B cell (primary cell): ENCODE measurements around the gene SSBP3. TPM values are rescaled to one million over a fixed set of nuclear protein-coding genes. Genes with fewer than 3 reads are reported as not detected.
"Not testable (repeated sequence)": the region's sequence is repeated elsewhere in the genome, so short reads cannot be mapped to it uniquely, and the experiment has no call there.

Experiments used
- ATAC-seq: fragments of 200-7000 bp; cut with Tn5 transposase; one replicate; pipeline ENCODE4 v1.10.0; 2021; ENCODE audit warnings: low read depth, mild to moderate bottlenecking, moderate number of reproducible peaks, moderate library complexity
- CTCF ChIA-PET: fragments of 350-600 bp; sonication (Branson Sonifier 250); formaldehyde crosslinking; loops from one replicate; lab custom pipeline; 2021; ENCODE audit warnings: antibody characterized with exemption, inconsistent platforms; lab: Charles Lee
- POLR2A ChIA-PET: fragments of 350-600 bp; sonication (Branson Sonifier 250); formaldehyde crosslinking; loops from one replicate; lab custom pipeline; 2021; ENCODE audit warnings: antibody characterized with exemption; lab: Charles Lee
- DNase-seq: peaks from one replicate; pipeline ENCODE4 v3.0.0; 2013
- H2AFZ ChIP-seq: 2 replicates; pipeline ENCODE4 v1.6.1; 2012; ENCODE audit warnings: mild to moderate bottlenecking, low read depth, low read length; ENCODE audit not compliant: insufficient read depth, poor library complexity, severe bottlenecking
- H3K27ac ChIP-seq, 2 donors: 1 replicate in 1 of 2; 2 replicates in 1 of 2; pipeline ENCODE4 v1.5.1; 2012 to 2013; ENCODE audit warnings: low read length in 2 of 2, mild to moderate bottlenecking in 2 of 2, moderate library complexity in 1 of 2
- H3K27me3 ChIP-seq, 4 experiments: fragments of 200-600 bp in 1 of 4; sonication (generic) in 1 of 4; replicated peaks in 1 of 4; 1 replicate in 2 of 4; 2 replicates in 2 of 4; pipeline versions ENCODE4 v1.6.1 to v1.7.0; 2013 to 2016; ENCODE audit warnings: low read length in 3 of 4, mild to moderate bottlenecking in 2 of 4, mixed read lengths in 1 of 4, moderate library complexity in 1 of 4; ENCODE audit not compliant: insufficient read depth in 4 of 4, control insufficient read depth in 3 of 4; ENCODE audit errors: control extremely low read depth in 1 of 4
- H3K36me3 ChIP-seq, 2 experiments: replicated peaks in 1 of 2; 1 replicate in 1 of 2; 2 replicates in 1 of 2; pipeline versions ENCODE4 v1.6.1 to v1.7.1; 2013; ENCODE audit warnings: low read length in 1 of 2; ENCODE audit not compliant: insufficient read depth in 2 of 2, control insufficient read depth in 1 of 2; ENCODE audit errors: control extremely low read depth in 1 of 2, extremely low read depth in 1 of 2
- H3K4me1 ChIP-seq, 2 donors: fragments of 200-600 bp in 1 of 2; sonication (generic) in 1 of 2; 1 replicate in 1 of 2; 2 replicates in 1 of 2; pipeline versions ENCODE4 v1.5.1 to v1.6.1; 2013 to 2017; ENCODE audit warnings: low read length in 2 of 2; ENCODE audit not compliant: control insufficient read depth in 2 of 2, insufficient read depth in 2 of 2
- H3K4me2 ChIP-seq: replicated peaks from 2 replicates; pipeline ENCODE3; 2012; ENCODE audit warnings: mild to moderate bottlenecking, low read depth, low read length; ENCODE audit not compliant: poor library complexity, severe bottlenecking
- H3K4me3 ChIP-seq, 5 experiments: fragments of 200-600 bp in 1 of 5; sonication (generic) in 1 of 5; 1 replicate in 3 of 5; 2 replicates in 2 of 5; pipeline versions ENCODE4 v1.5.1 to v1.7.0; 2011 to 2016; ENCODE audit warnings: low read length in 4 of 5, mild to moderate bottlenecking in 4 of 5, low read depth in 2 of 5, control low read depth in 1 of 5, moderate library complexity in 1 of 5; ENCODE audit not compliant: insufficient read depth in 1 of 5; ENCODE audit errors: control extremely low read depth in 1 of 5, extremely low read depth in 1 of 5
- H3K79me2 ChIP-seq: fragments of 200-600 bp; sonication (generic); one replicate; pipeline ENCODE4 v1.6.0; 2016; ENCODE audit warnings: low read length; ENCODE audit not compliant: control insufficient read depth, insufficient read depth
- H3K9ac ChIP-seq: fragments of 200-600 bp; sonication (generic); 2 replicates; pipeline ENCODE4 v1.6.1; 2017; ENCODE audit warnings: mild to moderate bottlenecking, low read length, moderate library complexity
- H3K9me3 ChIP-seq, 3 donors: one replicate each; pipeline versions ENCODE4 v1.6.1 to v1.7.1; 2013; ENCODE audit warnings: low read length in 2 of 3; ENCODE audit not compliant: control insufficient read depth in 2 of 3, insufficient read depth in 1 of 3; ENCODE audit errors: control extremely low read depth in 1 of 3
- H4K20me1 ChIP-seq: 2 replicates; pipeline ENCODE4 v1.6.0; 2012; ENCODE audit warnings: mild to moderate bottlenecking, low read length; ENCODE audit not compliant: insufficient read depth, control insufficient read depth, poor library complexity, severe bottlenecking
- H3K27ac Mint-ChIP-seq: one replicate; pipeline ENCODE4 v1.8.0; 2021; ENCODE audit warnings: mixed read lengths
- H3K27me3 Mint-ChIP-seq: one replicate; pipeline ENCODE4 v1.8.0; 2021; ENCODE audit warnings: mixed read lengths
- H3K4me1 Mint-ChIP-seq: one replicate; pipeline ENCODE4 v1.8.0; 2021; ENCODE audit warnings: mixed read lengths
- H3K4me3 Mint-ChIP-seq: one replicate; pipeline ENCODE4 v1.8.0; 2021; ENCODE audit warnings: mixed read lengths
- H3K9me3 Mint-ChIP-seq: one replicate; pipeline ENCODE4 v1.8.0; 2022; ENCODE audit warnings: mixed read lengths; ENCODE audit not compliant: insufficient read depth
- EZH2 ChIP-seq: IDR thresholded peaks from 2 replicates; pipeline ENCODE4 v1.6.1; 2012; ENCODE audit warnings: borderline replicate concordance, low read depth, mild to moderate bottlenecking, moderate library complexity, low read length; ENCODE audit not compliant: insufficient read depth, poor library complexity, severe bottlenecking
- WGBS: methylation state at CpG from one replicate; pipeline ENCODE4 v1.1.5; 2013; ENCODE audit warnings: missing lambda C conversion rate; ENCODE audit not compliant: insufficient coverage; 5-methylcytosine and 5-hydroxymethylcytosine counted together
- intact Hi-C: fragments of 100-400 bp; cut with micrococcal nuclease; formaldehyde crosslinking; loops from one replicate; pipeline ENCODE4 v1.10.0; 2022
- polyA plus RNA-seq: library from polyadenylated mRNA; depleted of rRNA; stranded (reverse); fragments of >200 nt; gene quantifications from 2 replicates; pipeline ENCODE4 v1.2.3, GENCODE V29; 2012
- total RNA-seq, 2 donors: library from RNA; stranded (reverse); fragments of 120-200 nt in 1 of 2; gene quantifications; 1 replicate in 1 of 2; 2 replicates in 1 of 2; pipeline versions ENCODE4 v1.2.3 to v1.2.4, GENCODE V29; 2013 to 2022
- TF ChIP-seq, protein P1 (sequence below): fragments of 200-600 bp; IDR thresholded peaks from one replicate; pipeline ENCODE4 v1.8.0; 2022; ENCODE audit warnings: antibody characterized with exemption, mild to moderate bottlenecking

The SSBP3 gene
- total and polyA plus RNA-seq, 2 donors (not counting 1 experiment from before 2014, with no cell fraction given), result 16.9 to 30.7 TPM

DNA sequence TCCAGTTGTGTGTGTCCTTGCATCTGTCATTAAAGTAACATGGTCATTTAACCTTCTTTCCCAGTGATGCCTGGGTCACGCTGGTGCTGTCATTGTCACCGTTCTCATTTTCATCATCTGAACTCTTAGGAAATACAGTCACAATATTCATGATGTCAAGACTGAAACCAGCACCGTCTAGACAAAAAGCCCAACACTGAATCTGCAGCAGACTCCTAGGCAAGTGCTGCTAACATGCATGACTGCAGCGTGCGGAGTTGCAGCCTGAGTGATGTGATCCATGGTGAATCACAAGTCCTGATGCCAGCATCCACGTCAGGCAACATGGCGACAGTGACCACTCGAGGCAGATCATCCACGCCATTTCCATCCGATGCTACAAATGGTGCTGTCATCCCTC, 168.6 kb downstream of the SSBP3 start:
- Histone ChIP-seq H3K79me2 (no peaks in the 10 kb centered on the region), H3K27me3 (no peaks in the 10 kb centered on the region), H3K4me2 (no peak overlapping the region), H3K36me3 (peaks cover 0 to 9% of the 10 kb centered on the region in 2 experiments), H3K4me3 (no peak overlapping the region), H3K27ac (no peak overlapping the region), H3K9me3 (no peaks in the 10 kb centered on the region), H3K9ac (no peak overlapping the region), H4K20me1 (no peaks in the 10 kb centered on the region), H3K4me1 (no peaks in the 10 kb centered on the region), H2AFZ (no peak overlapping the region)
- Mint-ChIP-seq H3K4me1 (no peaks in the 10 kb centered on the region), H3K27me3 (no peaks in the 10 kb centered on the region), H3K4me3 (no peak overlapping the region), H3K9me3 (no peaks in the 10 kb centered on the region), H3K27ac (no peak overlapping the region)
- POLR2A ChIA-PET, result no interaction called here
- DNase-seq (no peak), ATAC-seq (no peak)
- intact Hi-C loops, result no loop called here
- CTCF ChIA-PET, result no interaction called here
- WGBS, result 98% methylated on average over 8 of the region's 10 CpGs
- TF ChIP-seq EZH2, result no peak
- TF ChIP-seq, protein P1, sequence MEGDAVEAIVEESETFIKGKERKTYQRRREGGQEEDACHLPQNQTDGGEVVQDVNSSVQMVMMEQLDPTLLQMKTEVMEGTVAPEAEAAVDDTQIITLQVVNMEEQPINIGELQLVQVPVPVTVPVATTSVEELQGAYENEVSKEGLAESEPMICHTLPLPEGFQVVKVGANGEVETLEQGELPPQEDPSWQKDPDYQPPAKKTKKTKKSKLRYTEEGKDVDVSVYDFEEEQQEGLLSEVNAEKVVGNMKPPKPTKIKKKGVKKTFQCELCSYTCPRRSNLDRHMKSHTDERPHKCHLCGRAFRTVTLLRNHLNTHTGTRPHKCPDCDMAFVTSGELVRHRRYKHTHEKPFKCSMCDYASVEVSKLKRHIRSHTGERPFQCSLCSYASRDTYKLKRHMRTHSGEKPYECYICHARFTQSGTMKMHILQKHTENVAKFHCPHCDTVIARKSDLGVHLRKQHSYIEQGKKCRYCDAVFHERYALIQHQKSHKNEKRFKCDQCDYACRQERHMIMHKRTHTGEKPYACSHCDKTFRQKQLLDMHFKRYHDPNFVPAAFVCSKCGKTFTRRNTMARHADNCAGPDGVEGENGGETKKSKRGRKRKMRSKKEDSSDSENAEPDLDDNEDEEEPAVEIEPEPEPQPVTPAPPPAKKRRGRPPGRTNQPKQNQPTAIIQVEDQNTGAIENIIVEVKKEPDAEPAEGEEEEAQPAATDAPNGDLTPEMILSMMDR, result no peak

DNA sequence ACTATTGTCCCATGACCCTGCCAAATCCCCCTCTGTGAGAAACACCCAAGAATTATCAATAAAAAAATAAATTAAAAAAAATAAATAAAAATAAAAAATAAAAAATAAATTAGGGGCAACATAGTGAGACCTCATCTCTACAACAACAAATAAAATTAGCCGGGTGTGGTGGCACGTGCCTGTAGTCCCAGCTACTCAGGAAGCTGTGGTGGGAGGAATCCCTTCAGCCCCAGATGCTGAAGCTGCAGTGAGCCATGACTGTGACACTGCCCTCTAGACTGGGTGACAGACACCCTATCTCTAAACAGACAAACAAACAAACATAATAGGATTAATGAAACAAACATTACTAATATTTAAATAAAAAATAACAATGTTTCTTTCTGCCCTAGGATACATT, 171.9 kb downstream of the SSBP3 start:
- Histone ChIP-seq H3K9me3 (no peaks in the 10 kb centered on the region), H3K4me3 (no peak overlapping the region), H3K9ac (no peak overlapping the region), H3K27ac (no peak overlapping the region), H3K27me3 (no peaks in the 10 kb centered on the region), H3K4me2 (no peak overlapping the region), H4K20me1 (no peaks in the 10 kb centered on the region), H2AFZ (no peak overlapping the region), H3K36me3 (peaks cover 0 to 4% of the 10 kb centered on the region in 2 experiments), H3K4me1 (no peaks in the 10 kb centered on the region), H3K79me2 (no peaks in the 10 kb centered on the region)
- H3K27ac Mint-ChIP-seq, result no peak overlapping the region
- WGBS, result no CpG with 5 or more reads among the region's 2 CpGs
- peaks cover 2% of the 10 kb centered on the region for H3K4me1 Mint-ChIP-seq
- POLR2A ChIA-PET, result interaction anchor here (0.7 kb wide), 1 partner anchor 173 kb away, joined by 4 read pairs; no protein-coding TSS in a partner anchor
- ATAC-seq (no peak), DNase-seq (no peak)
- H3K27me3 Mint-ChIP-seq, result no peaks in the 10 kb centered on the region
- TF ChIP-seq, protein P1, result no peak
- TF ChIP-seq EZH2, result no peak
- no peaks in the 10 kb centered on the region for H3K9me3 Mint-ChIP-seq
- CTCF ChIA-PET, result no interaction called here
- intact Hi-C loops, result no loop called here
- H3K4me3 Mint-ChIP-seq, result no peak overlapping the region

DNA sequence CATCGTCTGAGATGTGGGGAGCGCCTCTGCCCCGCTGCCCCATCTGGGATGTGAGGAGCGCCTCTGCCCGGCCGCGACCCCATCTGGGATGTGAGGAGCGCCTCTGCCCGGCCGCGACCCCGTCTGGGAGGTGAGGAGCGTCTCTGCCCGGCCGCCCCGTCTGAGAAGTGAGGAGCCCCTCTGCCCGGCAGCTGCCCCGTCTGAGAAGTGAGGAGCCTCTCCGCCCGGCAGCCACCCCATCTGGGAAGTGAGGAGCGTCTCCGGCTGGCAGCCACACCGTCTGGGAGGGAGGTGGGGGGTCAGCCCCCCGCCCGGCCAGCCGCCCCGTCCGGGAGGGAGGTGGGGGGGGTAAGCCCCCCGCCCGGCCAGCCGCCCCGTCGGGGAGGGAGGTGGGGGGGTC, 173.0 kb downstream of the SSBP3 start:
- H3K4me1 ChIP-seq, DNase-seq, H2AFZ ChIP-seq, H3K27me3 Mint-ChIP-seq, H3K9me3 ChIP-seq, ATAC-seq, H4K20me1 ChIP-seq, H3K4me3 ChIP-seq, CTCF ChIA-PET, H3K27me3 ChIP-seq, H3K27ac Mint-ChIP-seq, POLR2A ChIA-PET, H3K4me3 Mint-ChIP-seq, H3K4me1 Mint-ChIP-seq, H3K27ac ChIP-seq, intact Hi-C loops, H3K9me3 Mint-ChIP-seq, H3K36me3 ChIP-seq, H3K79me2 ChIP-seq, H3K9ac ChIP-seq, H3K4me2 ChIP-seq: not testable (repeated sequence)
- 100% methylated on average over 6 of the region's 33 CpGs for WGBS
